Activated CD4-positive, alpha-beta T cell treated with anti-CD3 and anti-CD28 coated beads, Interleukin-2, Interleukin-4, amounts not matched to agents 100 ng/mL and 50 ng/mL, durations not matched to agents 16 hours and 8 hours (primary cell): ENCODE data around the gene IRAK2.
A peak's percentile ranks its signal among the peaks of the same experiment; 100 is the strongest.

Experiments used
- DNase-seq: peaks from one replicate; pipeline ENCODE4 v3.0.0-alpha.2; 2020; ENCODE audit warnings: low spot score

IRAK2 gene

DNA sequence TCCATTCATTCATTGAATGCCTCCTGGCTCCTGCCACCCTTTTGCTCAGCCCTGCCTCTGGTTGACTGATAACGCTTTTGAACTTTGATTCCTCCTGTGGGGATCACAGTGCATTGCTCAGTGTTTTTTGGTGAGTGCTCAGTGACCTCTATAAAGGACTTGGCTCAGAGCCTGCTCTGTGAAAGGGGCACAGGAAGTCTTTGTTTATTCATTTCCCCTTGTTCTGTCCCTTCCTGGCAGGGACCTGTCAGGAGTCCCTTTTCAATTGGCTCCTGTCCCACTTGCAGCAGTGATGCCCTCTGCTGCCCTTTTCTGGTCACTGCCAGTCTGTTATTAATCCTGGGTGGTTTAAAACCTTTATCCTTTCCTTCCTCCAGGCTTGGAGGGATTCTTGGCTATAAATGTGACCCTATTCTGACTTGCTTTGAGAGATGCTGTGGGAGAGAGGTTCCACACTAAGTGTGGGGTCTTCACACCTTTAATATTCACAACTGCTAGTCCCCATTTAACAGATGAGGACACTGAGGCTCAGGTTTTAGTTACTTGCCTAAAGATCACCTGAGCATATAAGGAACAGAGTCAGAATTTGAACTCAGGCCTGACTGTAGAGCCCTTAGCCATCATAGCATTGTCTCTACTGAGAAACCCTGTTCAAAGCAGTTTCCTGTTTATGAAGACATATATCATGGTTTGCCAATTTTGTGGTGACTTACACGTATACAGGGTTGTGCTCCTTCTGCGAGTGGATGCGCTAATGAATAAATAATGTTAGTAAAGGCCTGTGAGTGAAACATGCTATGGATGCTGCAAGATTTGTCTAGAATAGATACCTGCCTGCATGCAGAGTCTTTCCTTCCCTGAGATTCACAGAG is 60.3 kb downstream of the IRAK2 start:
- peak; percentile 79 for DNase-seq

DNA sequence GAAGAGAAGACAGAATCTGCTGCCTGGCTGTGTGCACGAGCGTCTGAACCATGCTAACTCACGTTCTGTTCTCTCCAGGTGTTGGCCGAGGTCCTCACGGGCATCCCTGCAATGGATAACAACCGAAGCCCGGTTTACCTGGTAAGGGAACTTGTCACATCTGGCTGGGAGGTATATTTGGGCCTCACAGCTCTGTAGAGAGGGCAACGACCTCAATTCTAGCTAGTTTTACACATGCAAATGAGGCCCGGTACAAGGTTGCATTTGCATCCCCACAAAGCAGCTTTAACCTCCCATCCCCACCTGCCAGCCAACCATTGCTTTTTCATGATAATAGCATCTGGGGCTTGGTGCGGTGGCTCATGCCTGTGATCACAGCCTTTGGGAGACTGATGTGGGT is 61.6 kb downstream of the IRAK2 start:
- DNase-seq: no peak

DNA sequence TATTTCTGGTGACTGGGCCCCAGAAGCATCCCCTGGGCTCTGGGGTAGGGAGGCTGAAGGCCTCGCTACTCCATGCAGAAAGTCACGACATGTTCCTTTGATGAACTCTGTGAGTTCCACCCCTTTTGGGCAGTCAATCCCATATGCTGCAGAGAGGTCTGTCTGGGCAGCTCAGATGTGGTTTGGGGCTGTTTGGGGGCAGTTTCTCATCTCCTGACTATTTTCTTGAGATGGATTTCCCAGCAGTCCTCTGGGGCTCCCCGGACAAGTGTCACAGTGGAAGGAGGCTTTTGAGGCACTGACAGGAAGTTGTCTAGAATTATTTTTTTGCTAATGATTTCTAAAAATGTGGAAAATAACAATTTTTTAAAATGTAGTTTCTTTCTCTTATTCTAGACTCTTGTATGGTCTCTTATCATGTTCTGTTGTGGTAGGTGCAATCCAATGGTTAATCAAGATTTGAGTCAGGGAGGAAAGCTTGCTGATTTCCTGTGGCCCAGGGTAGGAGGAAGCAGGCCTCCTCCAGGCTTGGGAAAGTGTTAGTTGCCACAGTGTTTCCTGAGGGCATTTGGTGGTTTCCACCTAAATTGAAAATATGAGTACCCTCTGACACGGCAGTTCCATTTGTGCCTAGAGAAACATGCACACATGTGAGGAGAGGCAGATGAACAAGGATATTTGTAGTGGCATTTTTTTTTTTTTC is 63.7 kb downstream of the IRAK2 start:
- peak; percentile 82 for DNase-seq

DNA sequence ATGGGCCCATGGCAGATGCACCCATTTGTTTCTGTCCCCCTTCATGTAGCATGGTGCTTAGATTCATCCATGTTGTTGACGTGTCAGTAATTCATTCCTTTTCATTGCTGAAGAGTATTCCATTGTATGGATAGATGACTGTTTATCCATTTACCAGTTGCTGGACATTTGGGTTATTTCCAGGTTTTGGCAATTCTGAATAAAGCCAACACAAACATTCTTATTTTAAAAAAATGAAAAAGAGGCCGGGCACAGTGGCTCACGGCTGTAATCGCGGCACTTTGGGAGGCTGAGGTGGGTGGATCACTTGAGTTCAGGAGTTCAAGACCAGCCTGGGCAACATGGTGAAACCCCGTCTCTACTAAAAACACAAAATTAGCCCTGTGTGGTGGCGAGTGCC is 64.9 kb downstream of the IRAK2 start:
- DNase-seq: no peak

DNA sequence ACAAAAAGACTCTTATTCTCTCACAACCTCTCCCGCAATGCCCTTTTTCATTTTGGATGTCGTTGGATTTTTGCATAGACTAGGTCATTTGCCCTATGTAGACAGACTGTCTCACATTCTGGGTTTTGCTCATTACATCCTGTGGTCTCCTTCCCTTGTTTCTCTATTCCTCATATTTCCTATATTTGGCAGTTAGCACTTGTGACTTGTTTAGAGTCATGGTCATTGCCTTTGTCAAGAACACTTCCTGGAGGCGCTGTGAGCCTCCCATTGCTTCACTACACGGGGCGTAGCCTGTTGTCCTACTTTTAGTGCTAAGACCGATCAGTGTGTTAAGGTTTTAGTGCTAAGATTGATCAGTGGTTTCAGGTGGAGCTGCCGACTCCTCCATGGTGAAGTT is 67.4 kb downstream of the IRAK2 start:
- peak; percentile 54 for DNase-seq

DNA sequence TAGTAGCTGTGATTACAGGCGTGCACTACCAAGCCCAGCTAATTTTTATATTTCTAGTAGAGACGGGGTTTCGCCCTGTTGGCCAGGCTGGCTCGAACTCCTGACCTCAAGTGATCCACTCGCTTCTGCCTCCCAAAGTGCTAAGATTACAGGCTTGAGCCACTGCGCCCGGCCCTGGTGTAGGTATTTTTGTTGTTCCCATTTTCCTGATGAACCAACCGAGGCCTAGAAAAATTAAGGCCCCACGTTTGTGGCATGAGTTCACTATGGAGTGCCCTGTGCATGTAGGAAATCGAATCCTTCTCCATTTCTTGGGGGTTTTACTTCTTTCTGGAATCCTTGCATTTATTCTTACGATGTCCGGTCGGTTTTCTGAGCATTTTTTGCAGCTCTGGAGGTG is 69.3 kb downstream of the IRAK2 start:
- no peak for DNase-seq

DNA sequence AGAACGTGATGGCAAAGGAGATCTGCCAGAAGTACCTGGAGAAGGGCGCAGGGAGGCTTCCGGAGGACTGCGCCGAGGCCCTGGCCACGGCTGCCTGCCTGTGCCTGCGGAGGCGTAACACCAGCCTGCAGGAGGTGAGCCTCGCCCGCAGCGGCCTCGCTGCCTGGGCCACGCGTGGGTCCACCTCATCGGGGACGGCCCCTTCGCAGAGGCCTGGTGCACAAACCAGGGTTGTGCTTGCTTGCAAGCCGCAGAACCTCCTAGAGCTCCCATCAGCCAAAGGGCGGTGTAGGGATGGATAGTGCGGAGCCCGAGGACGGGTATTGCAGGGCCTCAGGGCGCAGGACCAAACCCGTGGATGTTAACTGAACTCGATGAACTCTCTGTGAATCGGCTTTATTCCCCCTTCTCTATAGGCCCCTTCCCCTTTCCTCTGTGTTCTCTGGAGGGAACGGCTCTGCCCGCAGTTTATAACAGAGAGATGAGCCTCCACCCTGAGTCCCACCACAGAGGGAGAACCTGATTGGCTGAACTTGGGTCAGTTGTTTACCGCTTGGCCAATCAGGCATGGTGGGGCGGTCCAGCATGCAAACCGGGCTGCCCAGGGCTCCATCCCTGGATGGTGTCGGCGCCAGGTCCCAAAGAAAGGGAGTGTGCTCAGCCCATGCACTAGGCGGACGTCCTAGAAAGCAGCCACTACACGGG is 70.0 kb downstream of the IRAK2 start:
- no peak for DNase-seq

DNA sequence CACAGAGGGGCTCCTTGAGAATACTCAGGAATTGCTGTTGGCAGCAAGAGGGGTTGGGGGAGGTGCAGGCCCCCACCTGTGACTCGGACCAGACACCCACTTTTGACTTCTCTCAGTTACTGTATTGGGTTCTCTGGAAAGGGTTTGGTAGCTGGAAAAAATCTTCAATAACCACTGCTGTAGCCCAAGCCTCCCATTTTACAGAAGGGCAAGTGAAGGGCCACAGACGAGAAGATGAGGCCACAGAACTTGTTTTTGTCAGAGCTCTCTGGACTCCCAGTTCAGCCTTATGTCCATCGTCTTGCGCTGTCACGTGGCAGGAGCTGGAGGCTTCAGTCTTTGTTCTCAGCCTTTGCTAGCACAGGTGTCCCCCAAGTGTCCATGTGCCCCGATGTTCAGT is 70.8 kb downstream of the IRAK2 start:
- no peak for DNase-seq

DNA sequence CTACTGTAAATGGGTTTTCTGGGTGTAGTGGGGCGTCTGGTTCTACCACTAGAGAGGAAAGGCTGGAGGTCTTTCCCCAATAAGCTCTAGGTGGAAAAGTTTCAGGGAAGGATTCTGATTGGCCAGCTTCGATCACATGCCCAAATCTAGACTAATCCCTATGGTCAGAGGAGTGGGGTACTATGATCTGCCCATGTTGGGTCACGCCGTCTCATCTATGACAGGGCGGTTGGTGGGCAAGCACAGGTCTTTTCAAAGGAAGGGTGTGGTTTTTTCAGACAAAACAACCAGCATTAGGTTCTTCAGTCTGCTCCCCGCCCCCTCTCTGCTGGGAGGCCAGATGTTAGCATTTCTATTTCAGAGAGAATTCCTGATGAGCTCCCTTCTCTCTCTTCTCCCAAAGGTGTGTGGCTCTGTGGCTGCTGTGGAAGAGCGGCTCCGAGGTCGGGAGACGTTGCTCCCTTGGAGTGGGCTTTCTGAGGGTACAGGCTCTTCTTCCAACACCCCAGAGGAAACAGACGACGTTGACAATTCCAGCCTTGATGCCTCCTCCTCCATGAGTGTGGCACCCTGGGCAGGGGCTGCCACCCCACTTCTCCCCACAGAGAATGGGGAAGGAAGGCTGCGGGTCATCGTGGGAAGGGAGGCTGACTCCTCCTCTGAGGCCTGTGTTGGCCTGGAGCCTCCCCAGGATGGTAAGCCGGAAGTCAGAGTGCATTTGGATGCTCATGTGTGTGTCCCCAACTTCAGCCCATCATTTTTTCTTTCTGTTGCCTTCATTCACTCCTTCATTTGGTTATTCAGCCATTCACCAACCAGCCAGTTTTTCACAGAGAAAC is 73.8 kb downstream of the IRAK2 start:
- DNase-seq: peak; percentile 32

DNA sequence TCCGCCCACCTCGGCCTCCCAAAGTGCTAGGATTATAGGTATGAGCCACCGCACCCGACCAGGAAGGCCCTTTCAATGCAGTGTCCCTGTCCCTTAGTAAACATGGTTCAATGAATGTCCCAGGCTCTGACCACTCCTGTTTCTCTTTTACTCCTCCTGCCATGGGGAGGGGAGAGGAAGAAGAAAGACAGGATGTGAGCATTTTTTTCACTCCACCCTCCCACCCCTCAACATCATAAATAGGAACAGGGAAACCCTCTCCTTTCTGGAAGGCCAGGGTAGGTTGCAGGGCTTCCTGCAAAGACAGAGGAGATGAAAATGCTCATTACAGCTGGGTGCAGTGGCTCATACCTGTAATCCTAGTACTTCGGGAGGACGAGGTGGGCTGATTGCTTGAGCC is 76.1 kb downstream of the IRAK2 start:
- no peak for DNase-seq

DNA sequence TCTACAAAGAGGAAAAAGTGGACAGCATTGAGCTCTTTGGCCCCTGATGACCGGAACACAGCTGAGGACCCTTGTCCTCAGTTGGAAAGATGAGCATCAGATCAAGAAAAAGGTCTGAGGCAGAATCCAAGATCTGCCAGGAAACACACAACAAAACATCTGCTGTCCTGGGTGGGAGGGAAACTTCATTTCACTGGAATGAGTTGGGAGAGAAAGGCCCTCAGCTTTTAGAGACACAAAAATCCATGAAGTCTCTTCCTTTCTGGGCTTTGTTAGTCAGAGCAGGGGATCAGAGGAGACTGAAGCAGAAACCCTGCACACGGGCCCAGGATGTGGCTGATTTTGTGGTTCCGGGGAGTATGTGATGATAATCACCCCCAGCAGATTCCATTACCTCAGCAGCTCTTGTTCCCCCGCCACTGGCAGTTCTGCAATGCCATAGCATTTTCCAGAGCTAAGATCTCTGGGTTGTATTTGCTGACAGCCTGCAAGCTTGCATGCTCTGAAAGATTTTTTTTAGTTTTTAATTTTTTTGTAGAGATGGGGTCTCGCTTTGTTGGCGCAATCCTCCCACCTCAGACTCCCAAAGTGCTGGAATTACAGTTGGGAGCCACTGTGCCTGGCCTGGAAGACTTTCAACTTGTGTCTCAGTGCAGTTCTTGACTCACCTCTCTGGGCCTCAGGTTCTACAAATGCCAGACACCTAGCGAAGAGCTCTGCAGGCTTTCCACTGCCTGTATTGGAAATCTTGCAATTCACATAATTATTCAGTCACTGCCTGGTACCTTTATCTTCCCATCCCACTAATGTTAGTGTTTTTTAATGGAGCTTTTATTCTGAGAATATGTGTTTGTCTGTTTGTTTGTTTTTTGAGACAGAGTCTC is 77.7 kb downstream of the IRAK2 start:
- peak; percentile 84 for DNase-seq

DNA sequence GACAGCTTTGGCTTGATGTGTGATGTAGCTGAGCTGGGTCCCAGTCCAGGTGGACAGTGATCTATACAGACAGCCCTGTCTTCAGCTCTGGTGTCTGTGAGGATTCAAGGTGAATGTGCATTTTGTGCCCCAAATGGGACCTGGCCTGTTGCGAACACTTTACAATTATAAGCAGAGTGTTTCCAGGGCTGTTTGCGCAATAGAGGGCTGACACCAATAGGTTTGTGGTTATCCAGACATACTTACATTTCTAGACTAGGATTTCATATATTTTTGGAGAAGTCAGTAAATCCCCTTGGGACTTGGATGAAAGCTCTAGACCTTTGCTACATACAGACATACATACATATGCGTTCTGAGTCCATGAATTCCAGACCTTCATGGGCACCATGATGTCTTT is 79.3 kb downstream of the IRAK2 start:
- DNase-seq: no peak

DNA sequence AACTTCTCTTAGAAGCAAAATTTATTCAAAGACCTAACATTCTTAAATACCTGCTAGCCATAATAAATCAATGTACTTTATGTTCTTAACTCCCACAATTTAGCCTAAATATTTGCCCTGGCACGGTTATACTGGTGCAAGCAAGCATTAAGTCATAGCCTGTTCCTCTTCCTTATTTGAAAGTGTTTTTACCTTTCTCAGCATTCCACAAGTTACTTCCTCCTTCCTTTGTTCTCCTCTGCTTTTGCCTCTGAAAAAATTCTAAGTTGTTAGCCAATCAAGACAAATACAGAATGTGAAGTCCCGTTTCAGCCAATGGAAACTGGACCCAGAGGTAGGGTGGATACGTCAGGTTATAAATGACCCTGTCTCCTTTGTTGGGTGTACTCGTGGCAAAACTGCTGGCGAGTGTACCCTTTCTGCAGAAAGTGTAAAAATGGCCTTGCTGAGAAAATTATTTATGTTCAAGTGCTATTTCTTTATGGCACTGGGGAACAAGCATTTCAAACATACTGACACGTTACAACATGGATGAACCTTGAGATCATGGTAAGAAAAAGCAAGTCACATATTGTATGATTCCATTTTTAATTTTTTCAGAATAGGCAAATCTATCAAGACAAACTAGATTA is 80.5 kb downstream of the IRAK2 start:
- DNase-seq: no peak

DNA sequence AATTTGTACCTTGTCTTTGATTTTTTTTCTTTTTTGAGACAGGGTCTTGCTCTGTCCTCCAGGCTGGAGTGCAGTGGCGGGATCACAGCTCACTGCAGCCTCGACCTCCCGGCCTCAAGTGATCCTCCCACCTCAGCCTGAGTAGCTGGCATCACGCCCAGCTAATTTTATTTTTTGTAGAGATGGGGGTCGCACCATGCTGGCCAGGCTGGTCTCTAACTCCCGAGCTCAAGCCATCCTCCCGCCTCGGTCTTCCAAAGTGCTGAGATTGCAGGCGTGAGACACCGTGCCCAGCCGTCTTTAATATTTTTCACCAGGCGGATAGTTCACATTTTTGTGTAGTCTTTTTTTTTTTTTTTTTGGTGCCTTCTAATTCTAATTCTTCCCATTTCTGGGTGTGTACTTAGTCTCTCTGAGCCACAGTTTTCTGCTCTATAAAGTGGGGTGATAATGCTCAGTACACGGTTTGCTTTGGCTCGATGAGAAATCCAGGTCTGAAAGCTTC is 83.0 kb downstream of the IRAK2 start:
- DNase-seq: no peak

DNA sequence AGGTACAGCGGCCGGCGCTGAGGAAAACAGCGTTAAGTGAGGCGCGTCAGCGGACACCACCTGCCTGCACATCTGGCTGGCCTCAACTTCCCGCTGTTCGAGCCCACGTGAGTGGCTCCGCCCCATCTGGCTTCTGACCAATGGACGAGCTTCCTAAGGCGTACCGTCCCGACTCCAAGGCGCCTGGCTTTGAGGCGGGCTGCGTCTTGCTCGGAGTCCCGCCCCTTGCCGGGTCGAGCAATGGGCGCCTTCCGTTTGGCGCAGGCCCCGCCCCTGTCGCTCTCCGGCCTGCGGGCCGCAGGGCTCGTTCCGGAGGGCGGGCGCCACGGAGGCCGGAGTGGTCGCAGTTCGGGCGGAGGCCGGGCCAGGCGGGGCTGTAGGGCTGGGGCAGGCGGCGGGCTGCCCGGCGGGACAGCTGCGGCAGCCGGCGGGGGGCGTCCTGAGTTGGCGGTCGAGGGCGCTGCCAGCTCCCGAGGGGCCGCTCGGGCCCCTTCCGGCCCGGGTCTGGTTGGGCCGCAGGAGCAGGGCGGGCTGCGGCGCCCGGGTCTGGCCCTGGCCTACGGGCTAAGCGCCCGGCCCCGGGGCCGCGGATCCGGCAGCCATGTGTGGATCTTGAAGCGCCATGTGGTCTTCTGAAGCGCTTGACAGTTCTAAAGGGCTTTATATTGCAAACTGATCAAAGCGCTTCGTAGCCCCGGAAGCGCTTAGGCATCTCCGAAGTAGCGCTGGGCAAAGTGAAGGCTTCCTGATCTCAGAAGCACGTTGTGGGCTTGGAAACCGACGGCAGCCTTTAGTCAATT is 83.7 kb downstream of the IRAK2 start, which contains the start of gene TATDN2:
Gene TATDN2 (plus strand): TSS at position 276 of the 800 bp plus-strand sequence. CDS start 742 bp downstream, outside the sequence.
- peak; percentile 97 for DNase-seq

DNA sequence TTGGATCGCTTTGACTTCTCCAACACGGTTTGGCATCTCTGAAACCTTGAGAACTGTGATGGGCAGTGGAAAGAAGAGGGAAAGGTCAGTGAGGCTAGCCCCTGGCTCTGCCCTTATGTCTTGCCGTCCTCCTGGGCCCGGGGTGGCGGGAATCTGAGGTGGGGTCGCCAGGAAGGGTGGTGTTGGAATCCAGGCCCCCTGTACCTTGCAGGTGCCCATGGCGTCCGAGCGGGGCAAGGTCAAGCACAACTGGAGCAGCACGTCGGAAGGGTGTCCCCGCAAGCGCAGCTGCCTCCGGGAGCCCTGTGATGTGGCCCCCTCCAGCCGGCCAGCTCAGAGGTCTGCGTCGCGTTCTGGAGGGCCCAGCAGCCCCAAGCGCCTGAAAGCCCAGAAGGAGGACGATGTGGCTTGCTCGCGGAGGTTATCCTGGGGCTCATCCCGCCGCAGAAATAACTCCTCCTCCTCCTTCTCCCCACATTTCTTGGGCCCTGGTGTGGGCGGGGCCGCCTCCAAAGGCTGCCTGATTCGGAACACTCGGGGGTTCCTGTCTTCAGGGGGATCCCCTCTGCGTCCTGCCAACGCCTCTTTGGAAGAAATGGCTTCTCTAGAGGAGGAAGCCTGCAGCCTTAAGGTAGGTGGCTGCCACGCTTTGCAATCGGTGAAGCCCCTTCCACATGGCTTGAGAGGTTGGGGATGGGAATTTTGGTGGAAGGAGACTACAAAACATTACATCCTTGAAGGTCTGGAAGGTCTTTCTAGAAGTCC is 84.4 kb downstream of the IRAK2 start:
- peak; percentile 74 for DNase-seq

DNA sequence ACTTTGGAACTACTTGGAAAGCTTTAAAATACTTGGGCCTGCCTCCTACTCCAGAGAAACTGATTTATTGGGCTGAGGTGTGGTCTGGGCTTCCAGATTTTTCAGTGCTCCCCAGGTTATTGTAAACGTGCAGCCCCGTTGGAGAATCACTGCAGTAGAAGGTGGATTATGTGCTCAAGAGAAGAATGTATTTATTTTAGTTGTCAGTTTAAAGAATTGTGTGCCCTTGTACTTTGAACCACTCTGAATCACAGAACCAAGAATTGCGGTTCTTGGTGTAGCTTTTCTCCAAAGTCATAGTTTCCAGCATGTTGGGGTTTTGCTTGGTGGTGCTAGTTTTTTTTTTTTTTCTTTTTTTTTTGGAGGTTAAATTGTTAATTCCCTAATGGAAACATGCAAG is 85.1 kb downstream of the IRAK2 start:
- peak; percentile 48 for DNase-seq

DNA sequence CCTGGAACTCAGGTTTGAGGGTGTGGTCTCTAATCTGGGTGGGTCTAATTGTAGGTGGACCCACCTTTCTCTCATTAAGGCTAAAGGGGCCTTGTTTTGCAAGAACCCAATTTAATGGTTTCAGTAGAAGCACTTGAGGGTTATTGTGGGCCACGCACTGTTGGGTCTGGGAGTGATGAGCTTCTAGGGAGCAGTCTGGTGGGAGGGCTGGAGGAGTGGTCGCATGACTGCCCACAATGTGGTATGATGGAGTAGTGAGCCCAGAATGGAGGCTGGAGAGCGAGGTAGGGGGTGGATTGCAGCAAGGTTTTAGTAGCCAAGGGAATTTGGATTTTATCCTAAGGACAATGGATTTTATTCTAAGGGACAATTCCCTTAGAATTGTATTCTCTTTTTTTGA is 86.3 kb downstream of the IRAK2 start:
- no peak for DNase-seq
